Stimulated activated CD8-positive, alpha-beta memory T cell treated with anti-CD3 and anti-CD28 coated beads, Interleukin-7, amount 100 ng/mL, for 24 hours (primary cell): ENCODE measurements around the gene TMEM9B.
"Not testable (repeated sequence)": the region's sequence is repeated elsewhere in the genome, so short reads cannot be mapped to it uniquely, and the experiment has no call there.

Experiments
- DNase-seq: peaks from one replicate; pipeline ENCODE4 v3.0.0-alpha.2; 2020; ENCODE audit warnings: low read depth

TMEM9B gene

DNA sequence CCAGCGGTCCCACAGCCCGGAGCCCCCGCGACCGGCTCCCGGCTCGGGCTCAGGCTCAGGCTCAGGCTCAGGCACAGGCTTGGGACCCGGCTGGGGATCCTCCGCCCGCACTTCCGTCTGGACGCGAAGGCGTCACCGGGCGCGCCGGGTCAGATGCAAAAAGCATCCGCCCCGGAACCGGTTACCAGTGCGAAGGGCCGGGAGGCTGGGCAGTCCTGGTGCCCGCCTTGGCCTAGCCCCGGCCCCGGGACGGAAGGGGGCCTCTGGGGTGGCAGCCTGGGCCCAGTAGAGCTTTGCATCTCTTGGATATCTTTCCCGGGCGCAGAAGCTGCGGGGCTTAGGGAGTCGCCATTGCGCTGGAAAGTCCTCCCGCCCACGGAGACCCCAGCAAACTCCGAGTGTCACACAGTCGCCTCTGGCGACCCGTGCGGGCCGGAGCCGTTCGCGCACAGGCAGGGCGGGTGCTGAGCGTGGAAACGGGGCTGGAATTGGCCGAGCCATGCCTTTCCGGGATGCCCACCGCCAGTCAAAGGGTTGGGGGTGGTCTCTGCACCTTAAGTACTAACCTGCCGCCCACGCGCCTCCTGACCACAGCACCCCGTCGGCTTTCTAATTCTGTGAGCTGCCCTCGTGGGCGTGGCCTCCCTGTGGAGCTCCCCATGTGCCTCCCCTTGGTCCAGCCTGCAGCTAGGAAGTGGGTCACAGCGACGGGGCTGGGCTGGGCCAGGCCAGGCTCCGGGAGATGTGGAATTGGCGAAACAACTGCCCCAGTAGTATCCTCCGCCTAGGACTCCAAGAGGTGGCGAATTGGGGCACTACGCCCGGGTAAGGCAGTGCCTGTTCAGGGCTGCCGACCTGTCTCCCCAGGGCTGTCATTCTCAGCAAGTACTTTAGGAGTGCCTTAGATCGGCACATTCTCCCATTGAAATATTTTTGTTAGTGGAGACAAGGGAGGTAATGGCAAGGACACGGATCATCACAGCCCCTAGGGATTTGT lies at the start of gene TMEM9B:
Gene TMEM9B, minus strand, starts transcription at position 119 of the 997 bp plus-strand sequence. CDS start 129 bp downstream, outside the sequence.
- DNase-seq = peak; percentile 63

DNA sequence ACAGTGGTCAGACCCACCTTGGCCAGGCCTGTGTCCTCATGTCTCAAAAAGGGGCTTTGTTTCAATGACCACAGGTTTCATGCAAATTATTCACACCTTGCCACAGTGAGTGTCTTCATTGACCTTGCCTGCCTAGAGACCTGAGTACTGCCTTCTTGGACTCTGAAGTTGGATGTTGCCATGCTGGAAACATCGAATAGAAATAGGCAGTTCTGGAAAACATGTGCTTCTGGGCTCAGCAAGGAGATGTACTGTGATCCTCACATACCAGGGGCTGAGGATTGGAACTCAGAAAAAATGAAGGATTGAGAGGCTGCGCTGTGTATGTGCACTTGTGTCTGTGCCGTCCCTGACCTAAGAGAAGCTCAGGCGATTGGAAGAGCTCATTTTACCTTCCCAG lies 49.1 kb upstream of the TMEM9B start:
- no peak for DNase-seq

DNA sequence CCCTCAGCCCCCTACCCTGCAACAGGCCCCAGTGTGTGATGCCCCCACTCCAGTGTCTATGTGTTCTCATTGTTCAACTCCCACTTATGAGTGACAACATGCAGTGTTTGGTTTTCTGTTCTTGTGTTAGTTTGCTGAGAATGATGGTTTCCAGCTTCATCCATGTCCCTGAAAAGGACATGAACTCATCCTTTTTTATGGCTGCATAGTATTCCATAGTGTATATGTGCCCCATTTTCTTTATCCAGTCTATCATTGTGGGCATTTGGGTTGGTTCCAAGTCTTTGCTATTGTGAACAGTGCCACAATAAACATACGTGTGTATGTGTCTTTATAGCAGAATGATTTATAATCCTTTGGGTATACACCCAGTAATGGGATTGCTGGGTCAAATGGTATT lies 45.3 kb upstream of the TMEM9B start:
- DNase-seq = not testable (repeated sequence)

DNA sequence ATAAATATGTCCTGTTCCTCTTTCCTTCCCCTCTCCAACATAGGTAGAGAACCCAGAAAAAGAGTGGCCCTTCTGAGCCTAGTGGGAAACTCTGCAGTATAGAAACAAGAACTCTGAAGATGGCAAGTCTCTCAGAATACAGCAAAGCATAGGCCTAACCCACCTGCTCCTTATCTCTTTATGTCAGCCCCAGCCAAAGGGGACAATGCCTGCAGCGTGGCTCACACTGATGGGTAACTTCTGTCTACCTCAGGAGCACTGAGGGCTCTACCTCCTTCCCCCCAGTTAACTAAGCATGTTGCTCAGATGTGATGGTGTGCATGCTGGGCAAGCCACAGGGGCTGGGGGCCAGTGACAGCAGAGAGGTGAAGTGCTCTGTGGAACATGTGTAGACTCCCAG lies 44.4 kb upstream of the TMEM9B start:
- DNase-seq = no peak

DNA sequence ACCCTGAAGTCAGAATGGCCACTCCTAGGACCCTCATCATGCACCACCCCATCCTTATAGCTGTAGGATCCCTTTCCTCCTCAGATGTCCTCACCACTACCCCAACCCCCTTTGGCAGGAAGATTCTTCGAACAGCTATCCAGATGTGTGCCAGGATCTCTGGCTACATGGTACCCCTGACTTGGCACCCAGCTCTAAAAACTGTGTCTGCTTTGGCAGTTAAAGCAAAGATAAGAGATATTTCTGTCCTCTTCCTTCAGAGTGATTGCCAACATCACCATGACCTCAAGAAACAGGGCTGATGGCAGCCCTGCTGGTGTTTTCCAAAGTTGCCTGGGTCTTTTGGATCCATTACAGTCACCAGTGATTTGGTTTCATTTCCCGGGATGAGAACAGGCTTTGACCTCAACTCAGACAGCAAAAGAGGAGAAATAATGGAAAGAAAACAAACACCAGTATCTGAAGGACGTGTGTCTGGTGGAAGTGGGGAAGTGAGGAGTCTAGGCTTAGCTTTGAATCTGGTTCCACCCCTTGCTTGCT lies 43.8 kb upstream of the TMEM9B start:
- DNase-seq = no peak

DNA sequence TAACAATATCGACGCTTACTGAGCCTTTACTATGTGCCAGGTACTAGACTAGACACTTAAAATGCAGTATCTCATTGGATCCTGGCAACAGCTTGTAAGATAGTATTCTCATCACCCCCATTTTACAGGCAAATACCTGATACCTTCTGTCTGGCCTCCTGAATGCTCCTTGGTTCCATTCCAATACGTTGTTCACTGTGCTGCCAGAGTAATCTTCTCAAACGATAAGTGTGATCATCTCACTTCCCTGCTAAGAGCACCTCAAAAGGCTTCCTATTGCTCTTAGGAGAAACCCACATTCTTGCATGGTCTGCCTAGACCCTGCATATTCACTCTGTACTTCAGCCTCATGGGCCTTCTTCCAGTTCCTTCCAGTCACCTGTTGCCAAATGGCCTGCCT lies 40.8 kb upstream of the TMEM9B start:
- DNase-seq = no peak

DNA sequence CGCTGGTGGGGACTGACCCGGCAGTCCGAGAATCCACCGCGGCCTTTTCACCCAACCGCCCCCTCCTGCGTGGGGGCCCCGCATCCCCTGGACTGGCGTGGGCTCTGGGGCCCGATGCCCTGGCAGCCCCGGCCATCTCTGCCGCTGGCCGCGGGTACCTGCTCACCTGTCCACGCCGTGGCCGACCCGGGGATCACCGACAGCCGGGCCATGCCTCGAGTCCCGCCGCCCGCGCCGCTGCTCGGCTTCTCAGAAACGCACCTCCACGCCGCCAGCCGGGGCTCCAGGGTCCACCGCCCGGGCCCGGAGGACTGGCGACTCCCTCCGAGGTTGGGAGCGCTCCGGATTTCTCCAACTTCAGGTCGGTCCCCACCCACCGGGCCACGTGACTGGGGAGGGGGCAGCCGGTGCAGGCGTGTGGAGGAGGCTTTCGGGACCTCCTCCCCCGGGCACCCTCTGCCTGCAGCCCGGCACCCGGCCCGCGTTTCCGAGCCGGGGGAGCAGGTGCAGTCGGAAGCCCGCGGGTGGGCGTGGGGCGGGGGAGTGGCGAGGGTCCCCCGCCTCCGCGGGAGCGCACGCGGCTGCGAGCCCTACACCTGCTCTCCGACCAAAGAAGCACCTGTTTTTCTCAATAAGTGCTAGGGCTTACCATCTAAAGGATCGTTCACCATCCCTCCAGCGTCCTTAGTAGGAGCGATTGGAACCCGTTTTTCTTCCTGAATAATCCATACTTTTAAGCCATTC lies 40.1 kb upstream of the TMEM9B start:
- no peak for DNase-seq

DNA sequence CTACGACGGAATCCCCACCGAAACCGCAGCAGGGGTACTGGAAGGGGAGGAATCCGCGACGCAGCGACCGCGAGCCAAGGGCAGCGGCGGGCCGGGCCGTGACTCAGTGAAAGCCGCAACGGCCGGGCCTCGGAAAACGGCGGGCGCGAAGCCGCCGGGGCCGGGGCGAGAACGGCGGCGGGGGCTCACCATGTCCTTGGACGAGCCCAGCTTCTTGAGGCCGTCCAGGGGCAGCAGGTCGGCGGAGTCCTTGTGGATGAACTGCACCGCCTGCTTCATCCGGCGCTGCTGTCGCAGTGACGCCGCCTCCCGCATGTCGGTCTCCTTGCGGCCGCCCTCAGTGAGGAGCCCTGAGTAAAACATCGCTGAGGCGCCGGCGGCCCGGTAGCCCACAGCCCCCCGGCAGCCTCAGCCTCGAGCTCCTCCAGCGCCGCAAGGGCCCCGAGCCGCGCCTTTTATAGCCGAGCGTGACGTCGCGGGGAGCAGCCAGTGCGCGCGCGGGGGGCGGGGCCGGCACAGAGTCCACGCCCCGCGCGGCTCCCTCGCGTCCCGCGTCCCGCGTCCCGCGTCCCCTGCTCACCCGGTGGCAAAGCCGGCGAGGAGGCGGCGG lies 39.4 kb upstream of the TMEM9B start, which contains the start of gene NRIP3:
Gene NRIP3, minus strand, starts transcription at position 429 of the 610 bp plus-strand sequence. Its CDS starts 66 bp downstream, at position 363.
- peak; percentile 35 for DNase-seq

DNA sequence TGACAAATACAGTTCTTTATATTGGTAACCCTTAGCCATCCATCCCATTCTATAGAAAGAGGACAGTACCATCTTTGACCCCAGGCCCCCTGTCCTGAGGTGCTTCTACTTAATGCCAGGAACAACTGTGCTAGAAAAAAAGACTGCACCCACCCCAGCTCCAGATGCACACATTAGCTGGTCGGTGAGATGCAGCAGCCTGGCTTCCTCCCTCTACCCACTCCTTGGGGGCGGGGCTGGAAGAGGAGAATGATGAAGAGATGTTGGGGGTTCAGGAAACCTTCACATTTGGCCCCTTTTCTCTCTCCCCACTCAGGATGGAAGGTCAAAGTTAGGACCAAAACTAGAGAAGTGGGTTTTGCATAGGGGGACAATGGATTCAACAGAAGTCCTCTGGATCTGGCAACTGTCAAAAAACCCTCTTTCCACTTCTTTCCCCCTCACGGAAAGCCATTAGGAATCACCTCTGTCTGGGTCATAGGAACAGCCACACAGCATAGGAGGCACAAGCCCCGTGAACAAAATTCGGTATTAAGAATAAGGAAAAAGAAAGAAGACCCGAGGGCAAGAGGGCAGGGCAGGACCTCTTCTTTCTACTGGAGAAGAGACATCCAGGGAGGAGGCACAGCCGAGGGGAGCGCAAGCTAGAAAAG lies 38.8 kb upstream of the TMEM9B start:
- no peak for DNase-seq

DNA sequence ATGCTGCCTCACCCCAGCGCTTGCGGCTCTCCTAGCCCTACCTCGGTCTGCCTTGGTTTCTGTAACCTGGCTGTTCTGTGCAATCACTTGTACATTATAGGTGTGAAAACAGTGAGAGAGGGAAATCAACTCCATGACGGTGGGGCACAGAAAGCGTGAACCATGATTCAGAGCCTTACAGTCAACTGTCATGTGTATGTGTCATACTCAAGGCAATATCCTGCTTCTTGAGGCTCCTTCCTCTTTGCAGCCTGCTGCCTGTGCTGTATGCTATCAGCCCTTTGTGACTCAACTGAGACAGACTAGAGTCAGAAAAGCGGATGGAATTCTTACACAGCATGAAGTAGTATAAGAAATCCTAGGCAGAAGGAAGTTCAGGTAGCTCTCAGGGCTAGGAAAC lies 37.5 kb upstream of the TMEM9B start:
- DNase-seq = no peak

DNA sequence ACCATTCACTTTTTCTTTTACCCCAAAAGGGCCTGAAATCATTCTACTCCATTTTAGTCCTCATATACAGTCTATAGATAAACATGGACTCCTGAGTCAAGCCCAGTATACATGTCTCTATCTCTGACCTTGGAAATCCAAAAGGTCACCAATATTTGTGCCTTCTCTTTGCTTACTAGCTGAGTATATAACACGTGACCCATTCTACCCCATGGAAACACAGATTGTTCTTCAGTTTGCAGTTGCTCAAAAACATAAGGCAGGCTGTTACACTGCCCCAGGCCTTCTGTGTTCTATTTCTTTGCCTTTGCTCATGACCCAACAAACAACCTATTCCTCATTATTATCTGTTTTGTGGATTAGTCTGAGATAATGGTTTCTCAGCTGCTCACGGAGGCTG lies 33.8 kb upstream of the TMEM9B start:
- no peak for DNase-seq

DNA sequence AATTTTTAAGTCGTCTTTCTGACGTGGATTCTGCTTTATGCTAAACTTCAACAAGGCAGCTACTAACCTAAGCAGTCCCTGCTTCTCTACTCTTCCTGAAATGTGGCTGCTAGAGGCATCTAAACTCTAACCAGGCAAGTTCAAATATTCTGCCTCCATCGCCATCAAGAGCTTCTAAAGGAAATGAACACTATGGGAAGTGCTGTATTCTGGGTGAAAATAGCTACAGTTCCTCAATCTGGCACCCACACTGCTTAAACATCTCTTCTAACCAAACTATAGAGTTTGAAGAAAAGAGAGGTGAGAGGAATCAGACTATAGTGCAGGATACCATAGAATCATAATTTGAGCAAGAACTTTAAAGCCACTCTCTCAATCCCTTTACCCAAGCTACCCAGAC lies 33.2 kb upstream of the TMEM9B start:
- no peak for DNase-seq

DNA sequence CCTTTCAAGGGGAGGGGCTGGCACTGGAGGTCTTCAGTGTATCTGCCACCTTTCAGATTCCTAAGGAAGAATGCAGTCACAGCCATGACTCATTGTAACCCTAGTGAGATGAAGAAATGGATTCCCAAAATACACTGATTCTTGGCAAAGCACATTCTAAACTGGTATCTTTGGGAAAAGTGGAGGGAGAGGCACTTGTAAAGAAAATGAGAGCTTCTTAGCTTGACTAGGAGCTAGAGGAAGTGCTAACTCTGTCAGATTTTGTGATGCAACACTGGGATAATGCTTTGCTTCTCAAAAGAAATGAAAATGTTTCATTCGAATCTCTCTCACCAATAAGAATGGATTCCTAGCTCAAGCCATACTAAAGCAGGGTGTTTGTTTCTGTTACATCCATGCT lies 25.2 kb upstream of the TMEM9B start:
- no peak for DNase-seq

DNA sequence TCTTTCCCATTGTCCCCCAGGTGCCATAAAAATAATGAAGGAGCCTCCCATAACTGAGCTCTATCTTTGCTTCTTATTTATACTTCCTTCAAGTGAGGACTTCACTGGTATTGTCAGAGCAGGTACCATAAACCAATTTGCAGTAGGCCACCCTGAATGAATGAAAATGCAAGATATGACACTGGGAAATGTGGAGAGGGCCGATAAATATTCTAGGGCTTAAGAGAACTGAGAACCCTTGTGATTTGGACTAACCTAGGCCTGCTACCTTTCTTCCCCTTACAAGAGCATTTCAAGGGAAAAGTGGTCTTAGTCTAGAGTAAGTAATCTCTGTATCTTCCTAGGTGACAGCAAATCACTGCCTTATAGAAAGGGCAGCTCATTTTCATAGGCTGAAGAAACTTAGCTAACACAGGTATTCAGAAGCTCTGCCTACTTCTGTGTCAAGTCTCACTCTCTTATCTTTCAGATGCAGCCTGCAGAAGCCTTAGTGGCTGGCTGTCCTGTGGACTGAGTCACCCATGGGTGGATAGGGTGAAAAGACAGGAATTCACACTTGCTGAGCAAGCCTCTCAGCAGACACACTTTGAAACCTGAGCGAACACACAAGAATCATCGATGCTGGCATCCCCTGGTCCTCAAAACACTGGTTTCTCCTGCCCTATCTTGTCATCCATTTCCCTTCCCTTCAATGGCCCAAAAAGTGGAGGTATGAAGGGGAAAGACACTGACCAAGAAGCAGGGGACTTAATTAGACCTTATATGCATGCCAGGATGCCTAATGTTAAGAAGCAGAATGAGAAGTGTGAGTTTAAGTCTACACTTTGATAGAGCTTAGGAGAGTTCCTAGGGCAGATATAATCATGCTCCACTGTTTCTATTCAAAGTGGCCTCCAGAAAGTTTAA lies 24.3 kb upstream of the TMEM9B start:
- no peak for DNase-seq

DNA sequence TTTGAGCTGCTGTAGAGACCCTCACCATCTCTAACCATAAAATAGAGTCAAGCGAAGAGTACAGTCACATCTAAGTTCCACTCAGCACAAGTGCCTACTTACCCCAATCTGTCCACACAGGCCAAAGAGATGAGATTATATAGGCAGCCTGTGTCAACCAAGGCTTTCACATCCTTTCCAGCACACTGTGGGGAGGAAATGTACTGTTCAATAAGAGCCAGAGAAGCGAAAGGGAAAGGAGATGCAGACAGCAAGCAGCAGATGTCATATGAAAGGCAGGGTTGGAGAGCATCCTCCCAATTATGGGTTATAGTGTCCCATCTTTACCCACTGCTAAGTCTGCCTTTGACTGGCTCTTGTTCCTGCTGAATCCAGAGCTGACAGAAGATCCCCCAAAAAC lies 23.2 kb upstream of the TMEM9B start:
- DNase-seq = no peak

DNA sequence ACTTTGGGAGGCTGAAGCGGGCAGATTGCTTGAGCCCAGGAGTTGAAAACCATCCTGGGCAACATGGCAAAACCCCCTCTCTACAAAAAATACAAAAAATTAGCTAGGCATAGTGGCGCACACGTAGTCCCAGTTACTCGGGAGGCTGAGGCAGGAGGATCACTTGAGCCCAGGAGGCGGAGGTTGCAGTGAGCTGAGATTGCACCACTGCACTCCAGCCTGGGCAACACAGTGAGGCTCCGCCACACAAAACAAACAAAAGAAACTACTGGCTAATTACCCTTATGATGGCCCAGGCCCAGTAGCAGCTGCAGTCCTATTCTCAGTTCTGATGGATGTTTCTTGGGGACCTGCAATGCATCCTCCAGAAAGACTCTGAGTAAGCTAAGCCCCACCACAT lies 22.5 kb upstream of the TMEM9B start:
- DNase-seq = not testable (repeated sequence)

DNA sequence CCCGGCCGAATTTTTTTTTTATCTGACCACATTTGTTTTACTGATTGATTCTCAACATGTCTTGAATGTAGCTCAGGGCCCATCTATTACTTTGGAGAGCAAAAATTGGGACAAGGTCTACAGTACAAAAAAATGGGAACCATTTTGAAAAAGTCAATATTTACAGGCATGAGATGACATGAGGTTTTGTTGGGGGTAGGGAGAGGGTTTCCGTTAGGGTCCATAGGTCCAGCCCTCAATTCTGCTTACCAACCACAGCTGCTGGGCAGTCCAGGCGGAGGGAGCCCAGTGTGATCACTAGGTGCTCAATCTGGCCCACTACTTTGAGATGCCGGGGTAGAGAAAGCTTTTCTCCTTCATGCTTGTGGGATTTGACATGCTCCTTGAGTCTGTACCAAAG lies 21.2 kb upstream of the TMEM9B start:
- DNase-seq = no peak

DNA sequence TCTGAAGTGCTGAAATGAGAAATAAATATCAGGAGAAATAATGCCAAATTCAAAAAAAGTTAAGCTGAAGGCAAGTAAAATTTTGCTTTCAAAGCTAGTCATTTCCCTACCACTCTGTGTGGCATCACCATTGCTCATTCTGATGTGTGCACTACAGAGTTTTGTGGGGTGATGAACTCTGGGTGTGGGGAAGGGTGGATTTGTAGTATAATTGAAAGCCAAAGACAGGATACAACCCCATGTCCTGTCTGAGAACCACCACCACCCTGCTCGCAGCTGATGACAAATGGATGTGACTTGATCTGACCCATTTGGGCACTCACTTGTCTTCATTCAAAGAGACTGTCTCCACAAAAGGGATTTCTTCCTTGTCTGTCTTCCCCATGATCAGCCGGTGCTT lies 19.3 kb upstream of the TMEM9B start:
- no peak for DNase-seq

DNA sequence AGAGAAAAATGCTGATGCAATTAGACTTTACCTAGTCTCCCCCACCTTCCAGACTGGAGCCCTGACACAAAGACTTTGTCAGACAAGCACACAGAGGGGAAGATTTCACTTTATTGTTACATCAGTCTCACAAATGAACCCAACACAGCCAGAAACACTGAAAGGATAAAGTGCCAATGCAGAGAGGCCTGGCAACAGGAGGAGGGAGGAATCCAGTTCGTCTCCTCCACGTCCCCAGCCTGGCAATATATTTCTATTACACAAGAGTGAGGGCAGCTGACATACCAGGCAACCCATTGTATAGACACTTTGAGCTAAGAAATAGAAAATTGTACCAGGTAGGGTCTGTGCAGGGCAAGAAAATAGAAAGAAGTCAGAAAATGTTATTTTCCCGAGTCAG lies 16.2 kb upstream of the TMEM9B start:
- DNase-seq = no peak

DNA sequence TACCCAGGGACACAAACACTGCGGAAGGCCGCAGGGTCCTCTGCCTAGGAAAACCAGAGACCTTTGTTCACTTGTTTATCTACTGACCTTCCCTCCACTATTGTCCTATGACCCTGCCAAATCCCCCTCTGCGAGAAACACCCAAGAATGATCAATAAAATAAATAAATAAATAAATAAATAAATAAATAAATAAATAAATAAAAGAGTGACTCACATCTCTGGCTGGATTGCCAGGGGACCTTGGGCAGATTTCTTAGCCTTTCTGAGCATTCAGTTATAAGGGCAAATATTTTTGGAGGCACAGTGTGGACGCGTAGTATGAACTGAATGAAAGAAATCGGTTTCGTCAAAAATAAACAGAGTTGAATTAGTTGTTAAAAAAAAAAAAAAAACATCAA lies 15.1 kb upstream of the TMEM9B start:
- DNase-seq = not testable (repeated sequence)

DNA sequence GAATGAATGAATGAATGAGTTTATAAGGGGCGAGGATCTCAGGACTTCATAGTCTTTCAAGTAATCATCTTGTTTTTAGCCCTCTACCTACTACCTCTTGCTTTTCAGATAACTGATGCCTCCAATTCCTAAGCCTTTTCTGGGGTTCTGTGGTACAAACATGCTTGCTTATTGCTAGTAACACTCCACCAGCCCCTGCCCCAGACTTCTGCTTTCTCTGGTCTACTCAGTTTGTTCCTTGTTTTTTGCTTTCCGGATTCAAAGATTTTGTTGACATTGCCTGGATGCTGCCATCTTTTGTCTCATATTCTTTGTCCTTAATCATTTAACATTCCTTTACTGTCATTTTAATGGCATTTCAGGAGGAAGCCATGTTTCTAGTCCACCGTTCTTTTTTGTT lies 8.9 kb upstream of the TMEM9B start:
- DNase-seq = no peak
